HG03280 (cell line): ENCODE measurements around the gene ACOT12.

Experiments used
- ATAC-seq: cut with Tn5 transposase; IDR thresholded peaks from one replicate; pipeline ENCODE4 v1.9.1; 2021; ENCODE audit warnings: mild to moderate bottlenecking, moderate library complexity; ENCODE audit not compliant: unreplicated experiment

Gene ACOT12

GRCh38 chr5:81401266-81401665, 7.3 kb upstream of the ACOT12 start:
- no peak for ATAC-seq

- no peak for ATAC-seq
Observed at GRCh38 chr5:81400375-81400774, 6.4 kb upstream of the ACOT12 start.

GRCh38 chr5:81398741-81399140, 4.8 kb upstream of the ACOT12 start:
- ATAC-seq = no peak

- no peak for ATAC-seq
Observed at GRCh38 chr5:81397176-81397575, 3.2 kb upstream of the ACOT12 start.

- no peak for ATAC-seq
Observed at GRCh38 chr5:81395262-81395661, 1.3 kb upstream of the ACOT12 start.

GRCh38 chr5:81393430-81393782, 528 bp downstream of the ACOT12 start:
- ATAC-seq = no peak

- ATAC-seq = no peak
Observed at GRCh38 chr5:81389025-81389424, 4.9 kb downstream of the ACOT12 start.

GRCh38 chr5:81388169-81388568, 5.8 kb downstream of the ACOT12 start:
- ATAC-seq = no peak

- ATAC-seq = no peak
Observed at GRCh38 chr5:81383867-81384266, 10.1 kb downstream of the ACOT12 start.

- ATAC-seq = no peak
Observed at GRCh38 chr5:81371354-81371876, 22.5 kb downstream of the ACOT12 start.

GRCh38 chr5:81370912-81371311, 23.0 kb downstream of the ACOT12 start:
- no peak for ATAC-seq

- ATAC-seq = no peak
Observed at GRCh38 chr5:81365541-81365940, 28.4 kb downstream of the ACOT12 start.

GRCh38 chr5:81363093-81363871, 30.7 kb downstream of the ACOT12 start:
- no peak for ATAC-seq

- ATAC-seq = no peak
Observed at GRCh38 chr5:81361600-81361999, 32.3 kb downstream of the ACOT12 start.

GRCh38 chr5:81360640-81361039, 33.3 kb downstream of the ACOT12 start:
- no peak for ATAC-seq

- ATAC-seq = no peak
Observed at GRCh38 chr5:81359881-81360280, 34.1 kb downstream of the ACOT12 start.

- ATAC-seq = no peak
Observed at GRCh38 chr5:81359108-81359507, 34.8 kb downstream of the ACOT12 start.

GRCh38 chr5:81355291-81356251, 38.4 kb downstream of the ACOT12 start:
- ATAC-seq = no peak

GRCh38 chr5:81354093-81354492, 39.8 kb downstream of the ACOT12 start:
- no peak for ATAC-seq

- ATAC-seq = no peak
Observed at GRCh38 chr5:81353189-81353588, 40.7 kb downstream of the ACOT12 start.

- no peak for ATAC-seq
Observed at GRCh38 chr5:81350507-81350906, 43.4 kb downstream of the ACOT12 start.

- no peak for ATAC-seq
Observed at GRCh38 chr5:81349161-81349560, 44.8 kb downstream of the ACOT12 start.
